Endothelial cell of umbilical vein (primary cell): ENCODE data around the gene MEA1. TPM values are rescaled to one million over a fixed set of nuclear protein-coding genes. Genes with fewer than 3 reads are reported as not detected.
A peak's percentile ranks its signal among the peaks of the same experiment; 100 is the strongest.

Experiments
- BruUV-seq: library from RNA; stranded (reverse); fragments of 400-500 nt; replicated peaks from 2 replicates; lab custom pipeline; 2021; lab: Mats Ljungman, UMichigan
- CTCF ChIA-PET: fragments of 300-600, 350-600 bp; sonication (Branson Sonifier 250); formaldehyde crosslinking; loops from one replicate; lab custom pipeline; 2021; ENCODE audit warnings: antibody characterized with exemption, inconsistent platforms; lab: Charles Lee
- POLR2A ChIA-PET: fragments of 300-600, 350-600 bp; sonication (Branson Sonifier 250); formaldehyde crosslinking; loops from one replicate; lab custom pipeline; 2021; ENCODE audit warnings: antibody characterized with exemption, inconsistent platforms; lab: Charles Lee
- DNase-seq: peaks from one replicate; pipeline ENCODE4 v3.0.0-alpha.2; 2011; ENCODE audit warnings: low read depth, low spot score
- FAIRE-seq: peaks from 2 replicates; lab custom pipeline; 2011; peaks lifted over from hg19 to GRCh38; lab: Jason Lieb, UNC
- H2AFZ ChIP-seq: 2 replicates; pipeline ENCODE4 v1.6.0; 2012; ENCODE audit warnings: low read depth, low read length, control low read depth, inconsistent platforms
- H3K27ac ChIP-seq: 2 replicates; pipeline ENCODE4 v1.5.1; 2011; ENCODE audit warnings: low read depth, mild to moderate bottlenecking, control low read depth, low read length, moderate library complexity; ENCODE audit not compliant: insufficient read depth
- H3K27me3 ChIP-seq, 2 experiments: 2 replicates each; pipeline versions ENCODE4 v1.6.0 to v1.6.1; 2011; ENCODE audit warnings: low read length in 2 of 2, mixed read lengths in 1 of 2; ENCODE audit not compliant: control insufficient read depth in 2 of 2, insufficient read depth in 2 of 2
- H3K36me3 ChIP-seq, 2 experiments: 2 replicates in 1 of 2; 3 replicates in 1 of 2; pipeline ENCODE4 v1.5.1; 2011; ENCODE audit warnings: low read length in 2 of 2, mild to moderate bottlenecking in 1 of 2, moderate library complexity in 1 of 2; ENCODE audit not compliant: control insufficient read depth in 2 of 2, insufficient read depth in 2 of 2; ENCODE audit errors: extremely low read depth in 1 of 2
- H3K4me1 ChIP-seq: 3 replicates; pipeline ENCODE4 v1.5.1; 2011; ENCODE audit warnings: mild to moderate bottlenecking, low read length; ENCODE audit not compliant: control insufficient read depth, insufficient read depth; ENCODE audit errors: extremely low read depth
- H3K4me2 ChIP-seq: 2 replicates; pipeline ENCODE4 v1.6.1; 2011; ENCODE audit warnings: low read length, control low read depth, mixed read lengths; ENCODE audit not compliant: insufficient read depth
- H3K4me3 ChIP-seq, 3 experiments: fragments of 200-600 bp in 1 of 3; sonication (generic), shearing (Covaris generic) in 1 of 3; replicated peaks in 1 of 3; 2 replicates each; pipeline ENCODE4 v1.5.1; 2011 to 2016; ENCODE audit warnings: control low read depth in 3 of 3, low read length in 3 of 3, mild to moderate bottlenecking in 2 of 3, inconsistent platforms in 1 of 3, low read depth in 1 of 3, moderate library complexity in 1 of 3; ENCODE audit not compliant: insufficient read depth in 1 of 3
- H3K79me2 ChIP-seq: 2 replicates; pipeline ENCODE4 v1.6.0; 2012; ENCODE audit warnings: low read length, inconsistent platforms; ENCODE audit not compliant: control insufficient read depth, insufficient read depth
- H3K9ac ChIP-seq: replicated peaks from 2 replicates; pipeline ENCODE3; 2011; ENCODE audit warnings: low read length, control low read depth; ENCODE audit not compliant: insufficient read depth; ENCODE audit errors: extremely low read depth
- H3K9me1 ChIP-seq: replicated peaks from 3 replicates; pipeline ENCODE4 v1.6.0; 2011; ENCODE audit warnings: mild to moderate bottlenecking, low read length; ENCODE audit not compliant: control insufficient read depth, insufficient read depth; ENCODE audit errors: extremely low read depth
- H3K9me3 ChIP-seq: replicated peaks from 2 replicates; pipeline ENCODE4 v1.5.1; 2012; ENCODE audit warnings: low read length, inconsistent platforms; ENCODE audit not compliant: control insufficient read depth, insufficient read depth
- H4K20me1 ChIP-seq: replicated peaks from 2 replicates; pipeline ENCODE3; 2011; ENCODE audit warnings: mild to moderate bottlenecking, low read length; ENCODE audit not compliant: control insufficient read depth, insufficient read depth; ENCODE audit errors: extremely low read depth
- FOS ChIP-seq: IDR thresholded peaks from 2 replicates; pipeline ENCODE4 v1.6.1; 2011; ENCODE audit warnings: mild to moderate bottlenecking, low read length, moderate library complexity, borderline replicate concordance; ENCODE audit not compliant: insufficient read depth
- POLR2A ChIP-seq: IDR thresholded peaks from 2 replicates; pipeline ENCODE4 v1.6.1; 2012; ENCODE audit warnings: low read depth, mild to moderate bottlenecking, control low read depth, low read length
- POLR2AphosphoS5 ChIP-seq: IDR thresholded peaks from 2 replicates; pipeline ENCODE4 v1.6.1; 2012; ENCODE audit warnings: low read depth, mild to moderate bottlenecking, control low read depth, low read length, moderate library complexity; ENCODE audit not compliant: insufficient read depth
- dilution Hi-C: fragments of 300-500 bp; cut with MboI; formaldehyde crosslinking; loops from one replicate; pipeline ENCODE4 v1.15.0; 2019; ENCODE audit warnings: low sequenced_read_pairs; ENCODE audit not compliant: extremely low pct_ligation_motif_present
- intact Hi-C: fragments of 100-400 bp; cut with micrococcal nuclease; formaldehyde crosslinking; loops from one replicate; pipeline ENCODE4 v1.10.0; 2022
- polyA plus RNA-seq, 4 experiments: library from polyadenylated mRNA; depleted of rRNA in 3 of 4; stranded (reverse) in 3 of 4; unstranded in 1 of 4; fragments of >200 nt; gene quantifications; 2 replicates each; pipeline versions ENCODE4 v1.2.1 to v1.2.3, GENCODE V29; 2011 to 2012; ENCODE audit warnings: missing spikeins in 1 of 4
- total RNA-seq: library from RNA; stranded (reverse); gene quantifications from 2 replicates; pipeline ENCODE4 v1.2.3, GENCODE V29; 2021
- TF ChIP-seq, protein P1 (sequence below): IDR thresholded peaks from 2 replicates; pipeline ENCODE4 v1.6.1; 2011; ENCODE audit not compliant: insufficient read depth, insufficient read length
- TF ChIP-seq, protein P2 (sequence below), 2 donors: IDR thresholded peaks; 1 replicate in 1 of 2; 2 replicates in 1 of 2; pipeline ENCODE4 v1.5.1; 2011; ENCODE audit warnings: low read length in 2 of 2, mild to moderate bottlenecking in 2 of 2, moderate library complexity in 2 of 2, control low read depth in 1 of 2, inconsistent platforms in 1 of 2, low read depth in 1 of 2; ENCODE audit not compliant: insufficient read depth in 1 of 2; ENCODE audit errors: extremely low read depth in 1 of 2

Gene MEA1
- total and polyA plus RNA-seq, 2 donors (not counting 3 experiments of a cell fraction or from before 2014, with no cell fraction given): 62.5 to 69.5 TPM

DNA sequence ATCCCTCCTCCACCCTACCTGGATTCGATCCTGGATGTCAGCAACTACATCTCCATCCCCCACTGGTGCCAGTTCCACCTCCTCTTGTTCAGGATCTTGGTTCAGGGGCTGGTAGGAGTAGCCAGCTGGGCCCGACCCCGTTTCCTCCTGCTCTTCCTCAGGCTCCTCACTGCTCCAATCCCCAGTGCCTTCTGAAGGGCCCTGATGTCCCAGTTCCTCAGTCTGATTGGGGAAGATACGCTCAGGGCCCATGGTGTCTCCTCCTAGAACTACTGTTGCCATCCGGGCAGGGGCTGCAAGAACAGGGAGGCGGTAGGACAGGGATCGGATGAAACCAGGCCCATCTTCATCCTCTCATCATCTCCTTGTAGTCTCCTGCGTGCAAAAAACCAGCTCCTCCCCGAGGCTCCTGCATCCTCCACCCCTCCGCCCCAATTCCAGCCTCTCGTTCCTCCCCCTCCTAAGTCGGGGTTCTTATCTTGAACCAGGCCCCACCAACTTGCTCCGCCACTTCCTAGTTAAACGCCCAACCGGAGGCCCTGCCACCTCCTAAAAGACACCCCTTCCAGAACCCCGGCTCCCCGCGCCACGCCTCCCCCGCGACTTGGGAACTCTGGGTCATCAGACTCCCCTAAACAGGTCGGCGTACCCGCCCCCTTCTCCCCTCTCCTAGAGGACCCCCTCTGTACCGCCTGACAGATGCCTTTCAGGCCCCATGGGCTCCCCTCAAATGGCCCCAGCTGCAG, 476 bp downstream of the MEA1 start:
- POLR2A ChIA-PET: interaction anchor here (0.7 to 1.9 kb wide), 8 partner anchors 17 to 84 kb away, joined by 3 to 9 read pairs (median 5); partner anchors contain the start of genes CNPY3, CUL7, KLC4 and MRPL2
- H3K4me1 ChIP-seq: peaks cover 17% of the 10 kb centered on the region
- H3K9ac ChIP-seq: peak overlapping the region; percentile 49
- peak overlapping the region; percentile 29 for H3K27ac ChIP-seq
- H3K9me3 ChIP-seq: no peaks in the 10 kb centered on the region
- BruUV-seq: TSS peak; percentile 80
- peaks cover 10 to 26% of the 10 kb centered on the region in 2 experiments for H3K36me3 ChIP-seq
- H3K4me3 ChIP-seq: peak overlapping the region; percentile 56 to 87 (median 72)
- H3K79me2 ChIP-seq: peaks cover 34% of the 10 kb centered on the region
- no peaks in the 10 kb centered on the region for H4K20me1 ChIP-seq
- peak overlapping the region; percentile 86 for H3K4me2 ChIP-seq
- TF ChIP-seq POLR2AphosphoS5 (no peak), POLR2A (peak; percentile 24)
- FAIRE-seq (peak; percentile 21), DNase-seq (no peak)
- CTCF ChIA-PET: interaction anchor here (0.9 to 8.7 kb wide), 6 partner anchors 25 to 131 kb away, joined by 3 to 55 read pairs (median 4); partner anchors contain the start of genes CUL7 and PEX6
- H3K9me1 ChIP-seq: no peaks in the 10 kb centered on the region
- no peaks in the 10 kb centered on the region for H3K27me3 ChIP-seq
- H2AFZ ChIP-seq: peak overlapping the region; percentile 84
- intact Hi-C loops (loop anchor here (1.0 to 5.0 kb wide), 2 partner anchors 29 to 51 kb away; partner anchors contain the start of genes GNMT and PPP2R5D), dilution Hi-C loops (no loop called here)

DNA sequence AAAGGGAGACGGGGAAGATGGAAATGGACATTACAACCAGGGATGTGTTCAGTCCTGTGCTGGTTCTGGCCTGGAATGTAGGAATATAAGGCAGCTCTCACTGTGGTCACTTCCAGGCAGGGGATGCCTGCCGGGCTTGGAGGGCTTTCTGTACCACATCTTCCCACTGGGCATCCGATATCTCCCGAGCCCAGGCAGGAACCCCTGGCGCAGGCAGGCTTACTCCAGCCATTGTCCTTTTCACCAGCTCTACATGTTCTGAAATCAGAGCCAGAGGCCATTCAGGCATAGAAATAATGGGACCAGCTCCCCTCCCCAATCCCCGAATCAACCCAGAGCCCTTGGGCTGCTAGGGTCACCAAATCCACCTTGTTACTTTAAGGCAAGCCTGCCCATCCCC, 1.4 kb downstream of the MEA1 start:
- ChIA-PET POLR2A (interaction anchor here (1.0 kb wide), 1 partner anchor 28 kb away, joined by 3 read pairs; the partner anchor contains the start of gene PPP2R5D), CTCF (interaction anchor here (8.7 kb wide), 1 partner anchor 132 kb away, joined by 55 read pairs; no protein-coding TSS in a partner anchor)
- Histone ChIP-seq H3K4me2 (peak overlapping the region; percentile 86), H3K9ac (no peak overlapping the region), H3K4me3 (no peak overlapping the region), H3K27ac (no peak overlapping the region), H3K36me3 (peaks cover 14 to 28% of the 10 kb centered on the region in 2 experiments), H2AFZ (no peak overlapping the region), H3K9me1 (no peaks in the 10 kb centered on the region), H3K9me3 (no peaks in the 10 kb centered on the region), H3K27me3 (no peaks in the 10 kb centered on the region), H4K20me1 (no peaks in the 10 kb centered on the region), H3K4me1 (peaks cover 17% of the 10 kb centered on the region), H3K79me2 (peaks cover 34% of the 10 kb centered on the region)
- no TSS peak for BruUV-seq
- intact Hi-C loops: loop anchor here (5.0 kb wide), 1 partner anchor 50 kb away; the partner anchor contains the start of gene GNMT
- TF ChIP-seq, protein P1, sequence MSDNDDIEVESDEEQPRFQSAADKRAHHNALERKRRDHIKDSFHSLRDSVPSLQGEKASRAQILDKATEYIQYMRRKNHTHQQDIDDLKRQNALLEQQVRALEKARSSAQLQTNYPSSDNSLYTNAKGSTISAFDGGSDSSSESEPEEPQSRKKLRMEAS: no peak
- TF ChIP-seq, protein P2, sequence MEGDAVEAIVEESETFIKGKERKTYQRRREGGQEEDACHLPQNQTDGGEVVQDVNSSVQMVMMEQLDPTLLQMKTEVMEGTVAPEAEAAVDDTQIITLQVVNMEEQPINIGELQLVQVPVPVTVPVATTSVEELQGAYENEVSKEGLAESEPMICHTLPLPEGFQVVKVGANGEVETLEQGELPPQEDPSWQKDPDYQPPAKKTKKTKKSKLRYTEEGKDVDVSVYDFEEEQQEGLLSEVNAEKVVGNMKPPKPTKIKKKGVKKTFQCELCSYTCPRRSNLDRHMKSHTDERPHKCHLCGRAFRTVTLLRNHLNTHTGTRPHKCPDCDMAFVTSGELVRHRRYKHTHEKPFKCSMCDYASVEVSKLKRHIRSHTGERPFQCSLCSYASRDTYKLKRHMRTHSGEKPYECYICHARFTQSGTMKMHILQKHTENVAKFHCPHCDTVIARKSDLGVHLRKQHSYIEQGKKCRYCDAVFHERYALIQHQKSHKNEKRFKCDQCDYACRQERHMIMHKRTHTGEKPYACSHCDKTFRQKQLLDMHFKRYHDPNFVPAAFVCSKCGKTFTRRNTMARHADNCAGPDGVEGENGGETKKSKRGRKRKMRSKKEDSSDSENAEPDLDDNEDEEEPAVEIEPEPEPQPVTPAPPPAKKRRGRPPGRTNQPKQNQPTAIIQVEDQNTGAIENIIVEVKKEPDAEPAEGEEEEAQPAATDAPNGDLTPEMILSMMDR (IDR thresholded peaks at IDR 0.05; ENCODE audit: extremely low read depth in 1 of 2, insufficient read depth in 1 of 2, low read depth in 1 of 2, low read length in 2 of 2): no peak
- TF ChIP-seq FOS: no peak
- DNase-seq: no peak
- no peak for FAIRE-seq
- dilution Hi-C loops: no loop called here
